Erythroblast (primary cell): Measurements from ENCODE around the gene TBRG1.

Experiments used
- GATA1 ChIP-seq: IDR thresholded peaks from 2 replicates; pipeline ENCODE4 v1.6.1; 2011; ENCODE audit warnings: low read depth, mild to moderate bottlenecking, control low read depth, low read length, moderate library complexity
- POLR2A ChIP-seq: IDR thresholded peaks from 2 replicates; pipeline ENCODE4 v1.6.1; 2011; ENCODE audit warnings: mild to moderate bottlenecking, low read length

- no peak for TF ChIP-seq POLR2A
- no peak for TF ChIP-seq GATA1
Observed at GRCh38 chr11:124663861-124664260, 41.2 kb downstream of the TBRG1 start.
